Activated CD4-positive, alpha-beta T cell treated with anti-CD3 and anti-CD28 coated beads, Interleukin-2, amount 50 U/mL, for 48 hours (primary cell): ENCODE measurements around the gene LRRC66.

Experiments used
- DNase-seq, 2 experiments: peaks; one replicate each; pipeline ENCODE4 v3.0.0-alpha.2; 2020

LRRC66 gene

GRCh38 chr4:52012651-52013050 is 7.5 kb downstream of the LRRC66 start:
- no peak for DNase-seq

- DNase-seq = no peak
These were observed 9.2 kb downstream of the LRRC66 start for GRCh38 chr4:52010986-52011385.

DNA sequence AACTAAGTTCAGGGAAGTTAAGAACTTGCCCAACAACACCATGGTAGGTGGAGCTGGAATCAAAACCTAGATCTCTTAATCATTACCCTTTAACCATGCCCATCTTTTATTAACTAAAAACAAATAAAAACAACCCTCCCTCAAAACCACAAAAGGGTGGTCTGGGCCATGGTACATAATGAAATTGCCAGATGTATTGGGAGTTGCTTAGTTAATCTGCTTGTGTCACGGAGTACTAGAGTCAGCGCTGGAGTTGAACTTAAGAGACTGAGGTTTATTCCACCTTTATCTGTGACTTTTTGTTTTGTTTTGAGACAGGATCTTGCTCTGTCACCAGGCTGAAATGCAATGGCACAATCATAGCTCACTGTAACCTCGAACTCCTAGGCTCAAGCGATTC is 13.3 kb downstream of the LRRC66 start:
- no peak for DNase-seq

GRCh38 chr4:52005604-52006273 is 14.4 kb downstream of the LRRC66 start:
- DNase-seq = no peak

DNA sequence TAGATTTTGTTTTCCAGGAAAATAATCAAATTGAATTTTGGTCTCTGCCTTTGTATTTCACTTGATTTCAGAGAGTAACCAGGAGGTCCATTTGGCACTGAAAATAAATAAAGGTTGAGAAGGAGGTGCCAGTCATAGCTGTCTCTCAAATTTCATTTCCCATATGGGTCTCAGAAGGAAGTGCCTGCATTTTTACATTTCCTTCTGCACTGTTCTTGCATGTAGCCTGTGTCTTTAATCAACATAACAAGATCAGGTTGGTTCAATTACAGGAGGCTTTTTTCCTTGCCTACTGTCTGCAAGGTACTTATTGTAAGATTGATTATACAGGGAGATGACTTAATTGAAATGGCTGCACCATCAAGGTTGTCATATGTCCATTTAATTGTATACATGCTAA is 15.7 kb downstream of the LRRC66 start:
- DNase-seq = no peak

DNA sequence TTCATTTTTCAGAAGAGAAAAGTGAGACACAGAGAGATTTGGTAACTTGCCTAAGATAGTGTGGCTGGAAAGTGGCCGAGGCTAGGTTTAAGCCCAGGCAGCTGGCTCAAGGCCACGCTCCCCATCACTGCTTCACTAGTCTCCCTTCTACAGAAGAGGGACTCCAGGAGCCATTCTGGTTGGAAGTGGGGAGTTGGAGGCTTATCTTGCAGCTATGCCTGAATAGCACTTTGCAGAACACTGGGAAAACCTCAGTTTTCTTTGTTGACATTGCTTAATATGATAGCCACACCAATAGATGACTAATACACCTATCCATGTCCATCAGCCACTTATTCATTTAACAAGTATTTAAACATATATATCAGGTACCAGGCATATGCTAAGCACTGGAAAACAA is 18.5 kb downstream of the LRRC66 start:
- no peak for DNase-seq

DNA sequence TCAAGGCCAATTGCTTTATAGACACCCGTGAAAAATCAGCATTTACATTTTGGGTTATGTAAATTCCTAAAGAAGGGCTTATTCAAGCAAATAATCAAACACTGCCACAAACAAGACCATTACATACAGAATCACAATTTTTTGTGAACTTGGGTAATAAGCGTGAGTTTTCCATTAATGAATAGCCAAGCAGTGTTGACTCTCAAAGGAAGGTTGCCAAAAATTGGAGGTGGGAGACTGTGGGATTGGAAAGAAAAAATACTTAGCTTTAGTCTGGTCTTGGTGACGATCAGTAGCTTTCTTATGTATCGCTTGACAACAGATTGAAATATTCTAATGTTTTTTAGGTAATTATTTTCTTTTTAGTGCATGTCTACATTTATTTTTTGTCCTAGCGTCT is 20.9 kb downstream of the LRRC66 start:
- no peak for DNase-seq

DNA sequence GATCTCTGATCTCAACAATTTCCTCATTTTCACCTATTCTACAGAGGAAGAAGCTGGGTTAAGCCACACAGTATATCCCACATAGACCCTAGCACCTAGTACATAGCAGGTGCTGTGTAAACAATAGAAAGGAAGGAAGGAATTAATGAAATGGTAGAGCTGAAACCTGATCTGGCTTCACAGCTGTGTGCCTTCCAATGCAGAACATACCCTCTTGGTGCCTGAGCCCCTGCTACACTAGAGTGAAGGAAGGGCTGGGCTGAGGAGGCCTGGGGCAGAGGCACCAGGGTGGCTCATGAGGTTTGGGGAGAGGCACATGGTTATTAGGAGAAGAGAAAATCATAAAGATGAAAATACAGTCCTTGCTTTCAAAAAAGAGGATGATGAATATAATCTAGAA is 21.3 kb downstream of the LRRC66 start:
- DNase-seq = no peak

GRCh38 chr4:51997647-51998046 is 22.5 kb downstream of the LRRC66 start:
- no peak for DNase-seq

DNA sequence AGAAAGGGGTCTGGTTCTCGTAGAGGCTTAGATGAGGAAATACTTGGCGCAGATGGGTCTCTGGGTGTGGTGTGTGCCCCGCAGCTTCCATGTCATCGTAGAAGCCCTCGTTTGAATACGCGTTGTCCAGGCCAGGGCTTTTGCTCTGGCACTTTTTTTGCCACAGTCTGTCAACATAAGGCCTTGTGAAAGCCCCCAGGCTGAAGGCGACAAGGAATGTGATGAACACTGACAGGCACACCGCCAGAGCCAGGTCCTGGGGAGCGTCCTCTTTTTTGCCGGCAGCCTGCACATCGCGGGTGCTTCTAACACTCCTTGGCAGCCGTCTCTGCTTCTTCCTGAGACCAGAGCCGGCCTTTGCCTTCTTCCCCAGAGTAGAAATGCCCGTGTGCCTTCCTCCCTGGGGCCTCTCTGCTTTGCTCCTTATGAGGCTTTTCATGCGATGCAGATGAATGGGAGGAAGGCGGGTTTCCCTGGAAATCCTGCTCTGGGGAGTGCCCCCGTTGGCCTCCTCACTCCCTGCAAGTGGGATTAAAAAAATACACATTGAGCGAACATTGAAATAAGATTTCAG is 24.4 kb downstream of the LRRC66 start:
- no peak for DNase-seq

GRCh38 chr4:51965862-51966261 is 54.3 kb downstream of the LRRC66 start:
- no peak for DNase-seq

- no peak for DNase-seq
These were observed 56.2 kb downstream of the LRRC66 start for GRCh38 chr4:51963841-51964517.

DNA sequence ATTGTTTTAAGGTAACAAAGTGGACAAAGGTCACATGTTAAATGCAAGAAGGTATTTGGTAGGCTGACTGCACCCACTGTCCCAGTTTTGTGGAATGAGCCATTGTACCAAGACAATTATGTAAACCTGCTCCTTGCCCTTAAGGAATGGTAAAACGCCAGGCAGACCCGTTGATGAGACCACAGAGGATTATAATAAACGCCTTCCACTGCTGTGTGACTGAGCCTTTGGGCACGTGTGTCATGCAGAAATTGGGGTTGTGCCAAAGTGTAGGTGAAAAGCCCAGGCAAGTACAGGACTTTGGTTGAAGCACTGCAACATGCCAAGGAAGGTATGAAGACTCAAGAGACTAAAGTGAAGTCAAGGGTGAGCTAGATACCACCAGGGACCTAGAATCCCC is 59.7 kb downstream of the LRRC66 start:
- no peak for DNase-seq

DNA sequence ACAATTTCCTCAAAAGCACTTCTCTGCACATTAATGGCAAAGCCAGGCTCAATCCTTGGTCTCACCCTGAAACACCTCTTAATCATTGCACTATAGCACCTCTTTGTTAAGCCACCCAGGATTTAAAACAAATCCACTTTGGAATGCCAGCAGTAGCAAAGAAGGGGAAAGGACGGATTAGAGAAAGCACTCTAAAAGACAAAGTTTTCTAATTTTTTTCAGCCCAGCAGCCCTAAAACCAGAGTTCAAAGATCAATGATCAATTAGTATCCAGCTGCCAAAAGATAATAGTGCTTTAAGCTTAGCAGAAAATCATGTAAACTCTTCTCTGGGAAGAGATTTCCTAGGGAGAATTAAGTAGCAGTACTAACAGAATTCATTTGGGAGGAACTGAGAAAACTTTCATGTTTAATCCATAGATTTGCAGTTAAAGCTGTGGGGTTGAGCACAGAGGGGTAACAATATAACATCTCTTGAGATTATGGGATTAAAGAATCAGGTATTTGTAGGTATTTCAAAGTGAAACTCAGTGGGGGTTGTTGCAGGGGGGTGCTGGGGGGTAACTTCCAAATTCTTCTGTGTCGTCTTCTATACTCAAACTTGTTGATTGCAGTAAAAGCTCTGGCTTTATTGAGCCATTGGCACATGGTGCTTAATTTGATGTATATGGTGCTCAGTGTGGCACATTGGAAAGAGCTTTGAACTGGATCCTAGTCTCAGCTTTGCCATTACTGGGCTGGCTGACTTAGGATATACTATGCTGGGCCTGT is 61.8 kb downstream of the LRRC66 start:
- no peak for DNase-seq
